Activated naive CD8-positive, alpha-beta T cell treated with anti-CD3 and anti-CD28 coated beads, Interleukin-2, amount 50 U/mL, for 16 hours (primary cell): Measurements from ENCODE around the gene CDK6.

Source experiments
- DNase-seq: peaks from one replicate; pipeline ENCODE4 v3.0.0-alpha.2; 2020; ENCODE audit warnings: low read depth, low spot score

Gene CDK6

GRCh38 chr7:92590711-92591310 is 245.6 kb downstream of the CDK6 start:
- no peak for DNase-seq

DNA sequence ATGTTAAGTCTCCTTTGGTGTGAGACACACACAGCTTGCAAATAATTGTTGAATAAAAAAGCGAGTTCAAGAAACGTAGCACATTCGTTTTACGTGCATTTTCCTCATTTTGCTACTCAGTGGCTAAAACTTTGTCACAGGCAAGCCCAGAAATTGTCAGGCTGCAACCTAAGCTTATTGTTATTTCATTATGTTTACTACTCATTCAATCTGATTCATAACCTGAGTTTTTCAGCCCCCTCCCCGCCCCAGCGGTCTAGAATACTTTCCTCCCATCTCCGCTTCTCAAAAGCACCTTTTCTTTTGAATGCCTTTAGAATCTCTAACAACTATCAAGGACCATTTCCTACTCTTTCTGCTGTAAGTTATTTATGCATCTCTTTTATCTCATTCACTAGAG is 247.3 kb downstream of the CDK6 start:
- no peak for DNase-seq

GRCh38 chr7:92588561-92588960 is 247.8 kb downstream of the CDK6 start:
- DNase-seq = no peak

- DNase-seq = no peak
These were observed 249.5 kb downstream of the CDK6 start for GRCh38 chr7:92586841-92587240.

DNA sequence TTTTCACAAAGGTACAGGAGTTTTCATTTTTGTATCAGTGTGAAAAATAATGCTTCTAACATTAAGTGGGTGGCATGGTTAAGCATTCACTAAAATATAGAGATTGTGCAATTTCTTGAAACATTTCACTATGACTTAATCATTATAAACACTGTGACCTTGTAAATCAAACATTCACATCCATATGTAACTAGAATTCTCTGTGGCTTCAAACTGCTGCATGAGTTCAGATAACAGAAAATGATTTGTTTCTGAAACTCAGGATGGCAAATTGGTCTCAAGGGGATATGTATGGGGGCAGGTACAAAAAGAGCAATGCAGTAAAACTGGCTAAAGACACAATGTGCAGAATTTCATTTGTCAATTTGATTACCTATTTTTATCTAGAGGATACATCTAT is 250.0 kb downstream of the CDK6 start:
- DNase-seq = no peak

GRCh38 chr7:92584953-92585352 is 251.4 kb downstream of the CDK6 start:
- no peak for DNase-seq

GRCh38 chr7:92582948-92583347 is 253.4 kb downstream of the CDK6 start:
- DNase-seq = no peak

GRCh38 chr7:92576296-92576695 is 260.1 kb downstream of the CDK6 start:
- DNase-seq = no peak

DNA sequence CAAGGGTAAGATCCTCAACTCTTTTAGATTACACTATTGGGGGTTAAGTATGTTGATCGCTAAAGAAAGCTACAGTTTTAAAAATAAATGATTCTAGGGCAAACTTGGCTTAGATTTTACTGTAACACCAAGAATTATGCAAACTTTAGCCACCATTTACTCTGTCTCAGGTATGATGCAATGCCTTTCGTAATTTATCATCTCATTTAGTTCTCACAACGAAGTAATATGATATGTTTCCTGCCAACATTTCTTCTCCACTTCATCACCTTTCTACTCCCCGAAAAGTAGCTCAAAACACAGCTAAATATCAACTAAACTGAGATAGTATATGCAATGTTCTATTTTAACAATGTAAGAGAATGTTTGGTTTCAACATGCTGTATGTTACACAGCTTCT is 267.2 kb downstream of the CDK6 start:
- DNase-seq = no peak

DNA sequence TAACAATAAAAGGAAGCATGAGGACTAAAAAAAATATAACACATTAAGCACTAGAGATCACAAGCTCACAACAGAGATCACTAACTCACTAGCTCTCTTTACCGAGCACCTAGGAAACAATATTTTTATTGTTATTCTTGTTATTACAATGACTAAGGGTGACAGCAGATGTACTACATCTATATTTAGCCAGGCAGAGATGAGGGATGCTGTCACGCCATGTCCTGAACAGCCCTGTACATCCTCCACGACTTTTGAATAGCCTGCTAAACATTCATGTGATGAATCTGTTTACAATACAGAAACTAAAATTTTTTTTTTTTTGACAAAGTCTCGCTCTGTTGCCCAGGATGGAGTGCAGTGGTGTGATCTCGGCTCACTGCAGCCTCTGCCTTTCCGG is 268.9 kb downstream of the CDK6 start:
- DNase-seq = no peak

- DNase-seq = no peak
These were observed 273.0 kb downstream of the CDK6 start for GRCh38 chr7:92563345-92563744.

- DNase-seq = no peak
These were observed 275.8 kb downstream of the CDK6 start for GRCh38 chr7:92560602-92561001.

GRCh38 chr7:92557808-92558362 is 278.5 kb downstream of the CDK6 start:
- DNase-seq = no peak

GRCh38 chr7:92557249-92557648 is 279.1 kb downstream of the CDK6 start:
- no peak for DNase-seq
